Measurements from ENCODE around the gene SLF2. TPM values are rescaled to one million over a fixed set of nuclear protein-coding genes. Genes with fewer than 3 reads are reported as not detected.

Gene SLF2
- total and polyA plus RNA-seq, 9 of the 15 experiments (the other 6 are each of a cell fraction or from before 2014, with no cell fraction given) = 1.7 to 18.4 (median 7.8) TPM

DNA sequence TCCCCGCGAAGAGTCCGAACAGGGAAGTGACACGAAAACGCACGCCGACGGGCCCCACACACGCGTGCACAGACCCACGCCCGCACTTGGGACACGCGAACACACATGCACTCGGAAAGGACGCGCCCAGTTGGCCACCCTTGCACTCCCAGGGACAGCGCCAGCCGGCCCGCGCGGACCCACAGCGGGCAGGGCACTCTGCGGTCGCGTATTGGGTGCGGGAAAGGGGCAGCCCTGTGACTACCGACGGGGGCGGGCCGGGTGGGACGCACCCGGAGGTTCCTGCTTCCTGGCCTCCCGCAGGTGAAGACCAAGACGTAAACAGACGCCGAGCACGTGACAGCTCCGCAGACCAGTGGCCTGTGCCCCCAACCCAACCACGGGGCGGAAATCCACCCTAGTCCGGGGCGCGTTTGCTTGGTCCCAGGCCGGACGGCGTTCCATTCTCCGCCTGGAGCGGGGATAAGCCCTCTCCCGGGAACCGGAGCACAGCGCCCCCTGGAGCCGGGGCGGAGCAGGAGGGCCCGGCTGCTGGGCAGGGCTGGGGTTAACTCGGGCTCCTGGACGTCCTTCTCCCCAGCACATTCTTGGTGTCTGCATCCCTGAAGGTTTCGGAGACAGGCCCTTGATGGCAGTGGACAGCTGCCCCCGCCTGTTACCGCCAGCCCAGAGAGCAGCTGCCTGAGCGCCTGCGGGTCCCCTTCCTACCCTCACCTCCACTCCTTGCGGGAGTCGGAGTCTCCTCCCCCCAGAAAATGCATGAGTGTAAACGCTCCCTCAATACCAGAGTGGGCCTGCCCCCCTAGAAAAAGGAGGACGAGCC, 84.8 kb downstream of the SLF2 start (continued):
- no peak for TF ChIP-seq SMARCB1 (IDR thresholded peaks at IDR 0.05; ENCODE audit: insufficient read length, low read depth)
- TF ChIP-seq PHF8 (IDR thresholded peaks at IDR 0.05; ENCODE audit: borderline replicate concordance, low read length) = peak; percentile 27; the same call in 1 of the 2 replicates
- no peak for TF ChIP-seq NEUROD1 (IDR thresholded peaks at IDR 0.05; ENCODE audit: borderline replicate concordance, low read depth, low read length, partially characterized antibody)
- no peak for TF ChIP-seq HIVEP1 (CRISPR knock-in tag; IDR thresholded peaks at IDR 0.05)
- no peak for TF ChIP-seq PREB (CRISPR knock-in tag; IDR thresholded peaks at IDR 0.05)
- TF ChIP-seq XRCC5 (IDR thresholded peaks at IDR 0.05; ENCODE audit: low read depth, low read length) = 0 out of 2 replicates have a peak, but pooled peaks have one; percentile 23
- no peak for TF ChIP-seq NFYB (IDR thresholded peaks at IDR 0.05; ENCODE audit: extremely low read depth, insufficient read length)
- TF ChIP-seq ILF3 (IDR thresholded peaks at IDR 0.05; ENCODE audit: borderline replicate concordance) = no peak
- no peak for TF ChIP-seq CHD2 (IDR thresholded peaks at IDR 0.05; ENCODE audit: low read depth, low read length)
- TF ChIP-seq RB1 (IDR thresholded peaks at IDR 0.05; ENCODE audit: low read depth) = peak; percentile 47; the same call in 1 of the 2 replicates
- no peak for TF ChIP-seq CBX1 (IDR thresholded peaks at IDR 0.05; ENCODE audit: low read depth)
- no peak for TF ChIP-seq HCFC1 (IDR thresholded peaks at IDR 0.05; ENCODE audit: low read depth, low read length)
- TF ChIP-seq, protein P1, sequence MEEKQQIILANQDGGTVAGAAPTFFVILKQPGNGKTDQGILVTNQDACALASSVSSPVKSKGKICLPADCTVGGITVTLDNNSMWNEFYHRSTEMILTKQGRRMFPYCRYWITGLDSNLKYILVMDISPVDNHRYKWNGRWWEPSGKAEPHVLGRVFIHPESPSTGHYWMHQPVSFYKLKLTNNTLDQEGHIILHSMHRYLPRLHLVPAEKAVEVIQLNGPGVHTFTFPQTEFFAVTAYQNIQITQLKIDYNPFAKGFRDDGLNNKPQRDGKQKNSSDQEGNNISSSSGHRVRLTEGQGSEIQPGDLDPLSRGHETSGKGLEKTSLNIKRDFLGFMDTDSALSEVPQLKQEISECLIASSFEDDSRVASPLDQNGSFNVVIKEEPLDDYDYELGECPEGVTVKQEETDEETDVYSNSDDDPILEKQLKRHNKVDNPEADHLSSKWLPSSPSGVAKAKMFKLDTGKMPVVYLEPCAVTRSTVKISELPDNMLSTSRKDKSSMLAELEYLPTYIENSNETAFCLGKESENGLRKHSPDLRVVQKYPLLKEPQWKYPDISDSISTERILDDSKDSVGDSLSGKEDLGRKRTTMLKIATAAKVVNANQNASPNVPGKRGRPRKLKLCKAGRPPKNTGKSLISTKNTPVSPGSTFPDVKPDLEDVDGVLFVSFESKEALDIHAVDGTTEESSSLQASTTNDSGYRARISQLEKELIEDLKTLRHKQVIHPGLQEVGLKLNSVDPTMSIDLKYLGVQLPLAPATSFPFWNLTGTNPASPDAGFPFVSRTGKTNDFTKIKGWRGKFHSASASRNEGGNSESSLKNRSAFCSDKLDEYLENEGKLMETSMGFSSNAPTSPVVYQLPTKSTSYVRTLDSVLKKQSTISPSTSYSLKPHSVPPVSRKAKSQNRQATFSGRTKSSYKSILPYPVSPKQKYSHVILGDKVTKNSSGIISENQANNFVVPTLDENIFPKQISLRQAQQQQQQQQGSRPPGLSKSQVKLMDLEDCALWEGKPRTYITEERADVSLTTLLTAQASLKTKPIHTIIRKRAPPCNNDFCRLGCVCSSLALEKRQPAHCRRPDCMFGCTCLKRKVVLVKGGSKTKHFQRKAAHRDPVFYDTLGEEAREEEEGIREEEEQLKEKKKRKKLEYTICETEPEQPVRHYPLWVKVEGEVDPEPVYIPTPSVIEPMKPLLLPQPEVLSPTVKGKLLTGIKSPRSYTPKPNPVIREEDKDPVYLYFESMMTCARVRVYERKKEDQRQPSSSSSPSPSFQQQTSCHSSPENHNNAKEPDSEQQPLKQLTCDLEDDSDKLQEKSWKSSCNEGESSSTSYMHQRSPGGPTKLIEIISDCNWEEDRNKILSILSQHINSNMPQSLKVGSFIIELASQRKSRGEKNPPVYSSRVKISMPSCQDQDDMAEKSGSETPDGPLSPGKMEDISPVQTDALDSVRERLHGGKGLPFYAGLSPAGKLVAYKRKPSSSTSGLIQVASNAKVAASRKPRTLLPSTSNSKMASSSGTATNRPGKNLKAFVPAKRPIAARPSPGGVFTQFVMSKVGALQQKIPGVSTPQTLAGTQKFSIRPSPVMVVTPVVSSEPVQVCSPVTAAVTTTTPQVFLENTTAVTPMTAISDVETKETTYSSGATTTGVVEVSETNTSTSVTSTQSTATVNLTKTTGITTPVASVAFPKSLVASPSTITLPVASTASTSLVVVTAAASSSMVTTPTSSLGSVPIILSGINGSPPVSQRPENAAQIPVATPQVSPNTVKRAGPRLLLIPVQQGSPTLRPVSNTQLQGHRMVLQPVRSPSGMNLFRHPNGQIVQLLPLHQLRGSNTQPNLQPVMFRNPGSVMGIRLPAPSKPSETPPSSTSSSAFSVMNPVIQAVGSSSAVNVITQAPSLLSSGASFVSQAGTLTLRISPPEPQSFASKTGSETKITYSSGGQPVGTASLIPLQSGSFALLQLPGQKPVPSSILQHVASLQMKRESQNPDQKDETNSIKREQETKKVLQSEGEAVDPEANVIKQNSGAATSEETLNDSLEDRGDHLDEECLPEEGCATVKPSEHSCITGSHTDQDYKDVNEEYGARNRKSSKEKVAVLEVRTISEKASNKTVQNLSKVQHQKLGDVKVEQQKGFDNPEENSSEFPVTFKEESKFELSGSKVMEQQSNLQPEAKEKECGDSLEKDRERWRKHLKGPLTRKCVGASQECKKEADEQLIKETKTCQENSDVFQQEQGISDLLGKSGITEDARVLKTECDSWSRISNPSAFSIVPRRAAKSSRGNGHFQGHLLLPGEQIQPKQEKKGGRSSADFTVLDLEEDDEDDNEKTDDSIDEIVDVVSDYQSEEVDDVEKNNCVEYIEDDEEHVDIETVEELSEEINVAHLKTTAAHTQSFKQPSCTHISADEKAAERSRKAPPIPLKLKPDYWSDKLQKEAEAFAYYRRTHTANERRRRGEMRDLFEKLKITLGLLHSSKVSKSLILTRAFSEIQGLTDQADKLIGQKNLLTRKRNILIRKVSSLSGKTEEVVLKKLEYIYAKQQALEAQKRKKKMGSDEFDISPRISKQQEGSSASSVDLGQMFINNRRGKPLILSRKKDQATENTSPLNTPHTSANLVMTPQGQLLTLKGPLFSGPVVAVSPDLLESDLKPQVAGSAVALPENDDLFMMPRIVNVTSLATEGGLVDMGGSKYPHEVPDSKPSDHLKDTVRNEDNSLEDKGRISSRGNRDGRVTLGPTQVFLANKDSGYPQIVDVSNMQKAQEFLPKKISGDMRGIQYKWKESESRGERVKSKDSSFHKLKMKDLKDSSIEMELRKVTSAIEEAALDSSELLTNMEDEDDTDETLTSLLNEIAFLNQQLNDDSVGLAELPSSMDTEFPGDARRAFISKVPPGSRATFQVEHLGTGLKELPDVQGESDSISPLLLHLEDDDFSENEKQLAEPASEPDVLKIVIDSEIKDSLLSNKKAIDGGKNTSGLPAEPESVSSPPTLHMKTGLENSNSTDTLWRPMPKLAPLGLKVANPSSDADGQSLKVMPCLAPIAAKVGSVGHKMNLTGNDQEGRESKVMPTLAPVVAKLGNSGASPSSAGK (IDR thresholded peaks at IDR 0.05) = no peak; the same call in 1 of the 2 replicates
